Right lobe of liver (tissue), 6 donors: ENCODE data around the gene ZNF814. TPM values are rescaled to one million over a fixed set of nuclear protein-coding genes. Genes with fewer than 3 reads are reported as not detected.

ENCODE experiments used
- ATAC-seq, 4 donors: fragments of 200-7000 bp; cut with Tn5 transposase; one replicate each; pipeline ENCODE4 v1.9.1; 2020; ENCODE audit warnings: mild to moderate bottlenecking in 4 of 4, moderate library complexity in 4 of 4
- DNase-seq, 3 donors: peaks; one replicate each; pipeline ENCODE4 v3.0.0-alpha.2; 2020
- H3K27ac ChIP-seq, 3 donors: fragments of 200-600 bp; one replicate each; pipeline ENCODE4 v1.8.0; 2022
- H3K27me3 ChIP-seq, 2 donors: fragments of 200-600 bp; one replicate each; pipeline ENCODE4 v1.8.0; 2022
- H3K36me3 ChIP-seq, 4 donors: fragments of 200-600 bp; sonication (generic) in 1 of 4; one replicate each; pipeline versions ENCODE4 v1.5.1 to v1.8.0; 2017 to 2022; ENCODE audit warnings: control low read depth in 1 of 4
- H3K4me1 ChIP-seq, 4 donors: fragments of 200-600 bp; sonication (generic) in 1 of 4; one replicate each; pipeline versions ENCODE4 v1.5.1 to v1.8.0; 2017 to 2022; ENCODE audit warnings: control low read depth in 1 of 4
- H3K4me3 ChIP-seq, 3 donors: fragments of 200-600 bp; one replicate each; pipeline ENCODE4 v1.8.0; 2022
- H3K9me3 ChIP-seq, 4 donors: fragments of 200-600 bp; sonication (generic) in 1 of 4; one replicate each; pipeline versions ENCODE4 v1.5.1 to v1.8.0; 2017 to 2022; ENCODE audit warnings: control low read depth in 1 of 4
- CTCF ChIP-seq, 4 donors: fragments of 200-600 bp in 3 of 4; fragments of 450-650 bp in 1 of 4; IDR thresholded peaks; one replicate each; pipeline versions ENCODE4 v1.5.1 to v1.8.0; 2016 to 2022; ENCODE audit warnings: antibody characterized with exemption in 4 of 4, mild to moderate bottlenecking in 2 of 4
- POLR2A ChIP-seq: fragments of 450-650 bp; IDR thresholded peaks from one replicate; pipeline ENCODE4 v1.6.1; 2017; ENCODE audit warnings: antibody characterized with exemption, mild to moderate bottlenecking
- WGBS: methylation state at CpG from one replicate; pipeline ENCODE4 v1.1.6; 2018; ENCODE audit warnings: low coverage, low lambda C conversion rate; ENCODE audit not compliant: insufficient coverage; ENCODE audit errors: missing lambda C conversion rate; 5-methylcytosine and 5-hydroxymethylcytosine counted together
- intact Hi-C, 2 donors: fragments of 100-400 bp; cut with DNase I; formaldehyde crosslinking; loops; one replicate each; pipeline versions ENCODE4 v1.11.2 to v1.14.1; 2022
- total RNA-seq, 6 experiments: library from RNA; depleted of rRNA in 2 of 6; stranded (reverse); fragments of >200 nt in 2 of 6; fragmentation: NEBNext Ultra II Directional in 3 of 6; extraction: Animal tissue kit (Norgen Biotek cat#: 25700) in 3 of 6; gene quantifications; one replicate each; pipeline versions ENCODE4 v1.1.0 to v1.2.4, GENCODE V29; 2016 to 2023
- donor health status: DM: no; HTN: yes; CAD: no.
- donor health status: DM: no; HTN: no; CAD: no.
- donor health status: DM: no; HTN: no; CAD: no.
- donor health status: DM: no; HTN: yes; CAD: no.
- donor health status: DM: no; HTN: yes; CAD: no.

Gene ZNF814
- total RNA-seq, 6 experiments from 2014 or later: 5.1 to 11.7 (median 8.7) TPM

DNA sequence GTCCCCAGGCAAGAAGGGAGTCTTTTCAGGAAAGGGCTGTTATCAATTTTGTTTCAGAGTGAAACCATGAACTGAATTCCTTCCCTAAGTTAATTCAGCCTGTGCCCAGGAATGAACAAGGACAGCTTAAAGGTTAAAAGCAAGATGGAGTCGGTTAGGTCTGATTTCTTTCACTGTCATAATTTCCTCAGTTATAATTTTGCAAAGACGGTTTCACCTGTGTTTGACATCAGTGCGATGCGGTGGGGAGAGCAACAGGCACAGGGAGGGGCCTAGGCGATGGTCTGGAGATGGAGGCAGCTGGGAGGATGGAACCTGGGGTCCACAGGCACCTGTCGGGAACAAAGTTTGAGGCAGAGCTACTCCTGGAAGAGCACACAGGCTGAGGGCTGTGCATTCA is 68.2 kb downstream of the ZNF814 start:
- ATAC-seq: no peak
- 46% methylated on average over 5 of the region's 6 CpGs for WGBS
- H3K27ac ChIP-seq: peak overlapping the region in 2 of 3 donors; percentile 6 to 66
- no peaks in the 10 kb centered on the region for H3K9me3 ChIP-seq
- TF ChIP-seq POLR2A (no peak), CTCF (IDR thresholded peaks at IDR 0.05) (no peak)
- peaks cover 0 to 42% (median 4%) of the 10 kb centered on the region in 4 donors for H3K4me1 ChIP-seq
- intact Hi-C loops: loop anchor here in 1 of 2 donors (10.0 kb wide), 1 partner anchor 66 kb away; no protein-coding TSS in a partner anchor
- no peaks in the 10 kb centered on the region for H3K36me3 ChIP-seq
- peak overlapping the region; percentile 54 to 76 (median 74) for H3K4me3 ChIP-seq
- DNase-seq: no peak
- no peaks in the 10 kb centered on the region for H3K27me3 ChIP-seq

DNA sequence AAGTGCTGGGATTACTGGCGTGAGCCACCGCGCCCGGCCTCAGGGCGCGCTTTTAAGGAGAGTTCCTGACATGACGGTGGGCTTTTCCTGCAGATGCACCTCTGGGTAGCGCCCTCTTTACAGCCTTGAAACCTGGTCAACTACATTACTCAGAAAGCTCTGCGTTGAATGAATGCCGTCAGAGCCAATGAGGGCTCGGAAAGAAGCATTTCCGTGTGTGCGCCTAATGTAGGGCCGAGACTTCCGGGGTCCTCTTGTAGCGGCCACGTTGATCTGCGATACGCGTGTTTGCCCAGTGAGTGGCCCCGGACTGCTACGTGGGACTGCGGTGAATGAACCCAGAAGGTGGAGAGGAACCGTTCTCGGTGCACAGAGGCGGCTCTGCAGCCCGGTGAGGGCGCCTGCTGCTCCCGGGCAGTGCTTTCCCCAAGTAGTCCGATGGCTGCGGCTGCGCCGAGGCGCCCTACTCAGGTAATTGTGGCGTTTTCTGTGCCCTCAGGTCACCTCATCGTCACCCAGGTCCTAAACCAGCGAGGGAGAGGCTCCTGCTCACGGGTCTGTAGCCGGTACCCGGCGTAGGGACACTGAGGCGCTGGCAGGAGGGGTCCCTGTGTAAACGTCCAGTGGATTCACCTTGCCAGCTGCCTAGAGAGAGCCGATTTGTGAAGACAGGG is 69.2 kb downstream of the ZNF814 start:
- H3K27me3 ChIP-seq: no peaks in the 10 kb centered on the region
- DNase-seq (peak; percentile 84 to 93 (median 92)), ATAC-seq (peak; percentile 79 to 87 (median 84))
- TF ChIP-seq POLR2A: peak; percentile 78
- TF ChIP-seq CTCF (IDR thresholded peaks at IDR 0.05): peak in 2 of 4 donors; percentile 3 to 20
- peak overlapping the region; percentile 54 to 76 (median 74) for H3K4me3 ChIP-seq
- H3K27ac ChIP-seq: peak overlapping the region; percentile 49 to 66 (median 53)
- no peaks in the 10 kb centered on the region for H3K36me3 ChIP-seq
- peaks cover 0 to 42% (median 4%) of the 10 kb centered on the region in 4 donors for H3K4me1 ChIP-seq
- whole genome bisulfite sequencing: under 1% methylated on average over 31 of the region's 44 CpGs
- no peaks in the 10 kb centered on the region for H3K9me3 ChIP-seq
- intact Hi-C loops: loop anchor here in 1 of 2 donors (10.0 kb wide), 1 partner anchor 65 kb away; no protein-coding TSS in a partner anchor

DNA sequence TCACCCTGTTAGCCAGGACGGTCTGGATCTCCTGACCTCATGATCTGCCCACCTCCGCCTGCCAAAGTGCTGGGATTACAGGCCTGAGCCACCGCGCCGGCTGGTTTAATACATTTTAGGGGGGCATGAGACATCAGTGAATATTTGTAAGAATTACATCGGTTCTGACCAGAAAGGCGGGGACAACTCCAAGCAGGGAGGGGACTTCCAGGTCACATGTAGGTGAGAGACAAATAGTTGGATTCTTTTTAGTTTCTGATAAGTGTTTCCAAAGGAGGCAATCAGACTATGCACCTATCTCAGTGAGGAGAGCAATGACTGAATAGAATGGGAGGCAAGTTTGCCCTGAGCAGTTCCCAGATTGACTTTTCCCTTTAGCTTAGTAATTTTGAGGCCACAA is 70.5 kb downstream of the ZNF814 start:
- DNase-seq: no peak
- no peak for TF ChIP-seq POLR2A
- no peak for TF ChIP-seq CTCF (IDR thresholded peaks at IDR 0.05)
- 93% methylated on average over 7 of the region's 7 CpGs for WGBS
- no peaks in the 10 kb centered on the region for H3K27me3 ChIP-seq
- no peaks in the 10 kb centered on the region for H3K36me3 ChIP-seq
- intact Hi-C loops: no loop called here
- H3K9me3 ChIP-seq: no peaks in the 10 kb centered on the region
- H3K4me3 ChIP-seq: no peak overlapping the region
- no peak for ATAC-seq
- H3K27ac ChIP-seq: no peak overlapping the region
- peaks cover 0 to 37% (median 4%) of the 10 kb centered on the region in 4 donors for H3K4me1 ChIP-seq

DNA sequence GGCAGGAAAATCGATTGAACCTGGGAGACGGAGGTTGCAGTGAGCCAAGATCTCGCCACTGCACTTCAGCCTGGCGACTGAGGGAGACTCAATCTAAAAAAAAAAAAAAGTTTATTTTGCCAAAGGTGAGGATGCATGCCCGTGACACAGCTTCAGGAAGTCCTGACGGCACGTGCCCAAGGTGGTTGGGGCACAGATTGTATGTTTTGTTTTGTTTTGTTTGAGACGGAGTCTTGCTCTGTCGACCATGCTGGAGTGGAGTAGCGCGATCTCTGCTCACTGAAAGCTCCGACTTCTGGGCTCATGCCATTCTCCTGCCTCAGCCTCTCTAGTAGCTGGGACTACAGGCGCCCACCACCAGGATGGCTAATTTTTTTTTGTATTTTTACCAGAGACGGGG is 70.9 kb downstream of the ZNF814 start:
- intact Hi-C loops: no loop called here
- no peak for TF ChIP-seq CTCF (IDR thresholded peaks at IDR 0.05)
- TF ChIP-seq POLR2A: no peak
- WGBS: 96% methylated on average over 10 of the region's 14 CpGs
- Histone ChIP-seq H3K9me3 (no peaks in the 10 kb centered on the region), H3K36me3 (no peaks in the 10 kb centered on the region), H3K27me3 (no peaks in the 10 kb centered on the region), H3K27ac (no peak overlapping the region), H3K4me3 (no peak overlapping the region), H3K4me1 (peaks cover 0 to 35% (median 4%) of the 10 kb centered on the region in 4 donors)
- no peak for ATAC-seq
- peak in 1 of 3 donors; percentile 39 for DNase-seq
